ENCODE results near the gene USP40. TPM values are rescaled to one million over a fixed set of nuclear protein-coding genes. Genes with fewer than 3 reads are reported as not detected.
A peak's percentile ranks its signal among the peaks of the same experiment; 100 is the strongest.

Gene USP40
- total RNA-seq, 2 experiments from 2014 or later = 5.5 to 6.0 TPM

GRCh38 chr2:233426619-233427342, 139.8 kb downstream of the USP40 start:
- no peaks in the 10 kb centered on the region for H3K27me3 Mint-ChIP-seq
- H3K4me3 Mint-ChIP-seq = no peak overlapping the region
- H3K27ac Mint-ChIP-seq = peak overlapping the region; percentile 7
- H3K36me3 Mint-ChIP-seq (ENCODE audit: low read depth) = peaks cover 82% of the 10 kb centered on the region
- H3K4me1 Mint-ChIP-seq = peaks cover 81% of the 10 kb centered on the region
- ChIA-PET POLR2A (no interaction called here), CTCF (interaction anchor here (0.9 to 1.3 kb wide), 5 partner anchors 10 to 29 kb away, joined by 3 to 7 read pairs (median 4); no protein-coding TSS in a partner anchor)
- H3K9me3 Mint-ChIP-seq = peaks cover 22% of the 10 kb centered on the region
- DNase-seq = peak; percentile 14

Other genes with a start within 250 kb of the USP40 start
- gene DGKD, start 212.3 kb downstream of the USP40 start, total RNA-seq = 10 to 100 TPM; 84.1 to 97.5 TPM
- not detected for gene UGT1A8, start 50.9 kb upstream of the USP40 start, total RNA-seq
- not detected for gene UGT1A10, start 69.7 kb upstream of the USP40 start, total RNA-seq
- not detected for gene UGT1A9, start 105.1 kb upstream of the USP40 start, total RNA-seq
- gene UGT1A7, start 115.1 kb upstream of the USP40 start, total RNA-seq = not detected
- gene UGT1A6, start 126.1 kb upstream of the USP40 start, total RNA-seq = not detected
- gene UGT1A5, start 146.1 kb upstream of the USP40 start, total RNA-seq = not detected
- not detected for gene UGT1A4, start 152.0 kb upstream of the USP40 start, total RNA-seq
- gene UGT1A3, start 162.3 kb upstream of the USP40 start, total RNA-seq = not detected
- not detected for gene UGT1A1, start 193.5 kb upstream of the USP40 start, total RNA-seq
- gene MROH2A, start 211.5 kb upstream of the USP40 start, total RNA-seq = not detected

Measured in activated CD4-positive, alpha-beta T cell treated with anti-CD3 and anti-CD28 coated beads, Interleukin-2, amount 10 ng/mL, durations not matched to agents 7 days and 5 days (primary cell).